HG03039 (cell line): ENCODE measurements around the gene TXLNG.
"Not testable (repeated sequence)": the region's sequence is repeated elsewhere in the genome, so short reads cannot be mapped to it uniquely, and the experiment has no call there.

ENCODE experiments used
- ATAC-seq: cut with Tn5 transposase; IDR thresholded peaks from one replicate; pipeline ENCODE4 v1.9.1; 2021; ENCODE audit warnings: mild to moderate bottlenecking, moderate library complexity; ENCODE audit not compliant: unreplicated experiment

Gene TXLNG

GRCh38 chrX:16784440-16784839 is 1.8 kb upstream of the TXLNG start:
- ATAC-seq, result not testable (repeated sequence)

GRCh38 chrX:16785247-16786138 is 773 bp upstream of the TXLNG start:
- ATAC-seq, result no peak

GRCh38 chrX:16786791-16787735 is 797 bp downstream of the TXLNG start:
- peak; percentile 21 for ATAC-seq

- no peak for ATAC-seq
Observed at GRCh38 chrX:16788477-16788876, 2.2 kb downstream of the TXLNG start.

- ATAC-seq, result no peak
Observed at GRCh38 chrX:16796298-16796697, 10.0 kb downstream of the TXLNG start.

- ATAC-seq, result no peak
Observed at GRCh38 chrX:16797358-16797757, 11.1 kb downstream of the TXLNG start.

GRCh38 chrX:16797841-16798240 is 11.6 kb downstream of the TXLNG start:
- no peak for ATAC-seq

- ATAC-seq, result no peak
Observed at GRCh38 chrX:16804923-16805464, 18.7 kb downstream of the TXLNG start.

- no peak for ATAC-seq
Observed at GRCh38 chrX:16807548-16807947, 21.3 kb downstream of the TXLNG start.

GRCh38 chrX:16807976-16808542 is 21.8 kb downstream of the TXLNG start:
- ATAC-seq, result no peak

GRCh38 chrX:16814597-16814996 is 28.3 kb downstream of the TXLNG start:
- ATAC-seq, result no peak

- no peak for ATAC-seq
Observed at GRCh38 chrX:16819634-16820033, 33.4 kb downstream of the TXLNG start.

GRCh38 chrX:16822723-16823122 is 36.5 kb downstream of the TXLNG start:
- no peak for ATAC-seq

- ATAC-seq, result no peak
Observed at GRCh38 chrX:16825264-16826035, 39.2 kb downstream of the TXLNG start.

- no peak for ATAC-seq
Observed at GRCh38 chrX:16826207-16826606, 39.9 kb downstream of the TXLNG start.

- no peak for ATAC-seq
Observed at GRCh38 chrX:16827225-16827624, 41.0 kb downstream of the TXLNG start.

GRCh38 chrX:16828124-16828908 is 42.0 kb downstream of the TXLNG start:
- ATAC-seq, result no peak

GRCh38 chrX:16832301-16832700 is 46.0 kb downstream of the TXLNG start:
- no peak for ATAC-seq

GRCh38 chrX:16834806-16835205 is 48.5 kb downstream of the TXLNG start:
- ATAC-seq, result no peak
